Loucy (cell line): ENCODE data around the gene RNF166.

Experiments used
- H2AFZ ChIP-seq: fragments of 200-600 bp; sonication (generic); 2 replicates; pipeline ENCODE4 v1.6.0; 2016; ENCODE audit warnings: antibody characterized with exemption, mild to moderate bottlenecking, low read length, moderate library complexity
- H3F3A ChIP-seq: fragments of 200-600 bp; 2 replicates; pipeline ENCODE4 v1.6.0; 2016; ENCODE audit warnings: antibody characterized with exemption, low read depth, mild to moderate bottlenecking
- H3K27me3 ChIP-seq: fragments of 200-600 bp; sonication (generic); 2 replicates; pipeline ENCODE4 v1.6.1; 2014; ENCODE audit warnings: low read length, mild to moderate bottlenecking; ENCODE audit not compliant: insufficient read depth, poor library complexity, severe bottlenecking
- H3K36me3 ChIP-seq: fragments of 200-600 bp; sonication (generic); 2 replicates; pipeline ENCODE4 v1.6.1; 2016; ENCODE audit warnings: low read length; ENCODE audit not compliant: insufficient read depth
- H3K4me1 ChIP-seq: fragments of 200-600 bp; sonication (generic); 2 replicates; pipeline ENCODE4 v1.5.1; 2014; ENCODE audit warnings: low read length, mild to moderate bottlenecking; ENCODE audit not compliant: insufficient read depth, poor library complexity, severe bottlenecking
- H3K4me2 ChIP-seq: fragments of 200-600 bp; sonication (generic); 2 replicates; pipeline ENCODE4 v1.6.0; 2014; ENCODE audit warnings: antibody characterized with exemption, low read length, low read depth, mild to moderate bottlenecking; ENCODE audit not compliant: poor library complexity, severe bottlenecking
- H3K4me3 ChIP-seq: fragments of 200-600 bp; sonication (generic); 2 replicates; pipeline ENCODE4 v1.5.1; 2014; ENCODE audit warnings: low read length, mild to moderate bottlenecking, mixed read lengths; ENCODE audit not compliant: poor library complexity, severe bottlenecking
- H3K79me2 ChIP-seq: fragments of 200-600 bp; sonication (generic); 2 replicates; pipeline ENCODE4 v1.6.1; 2014; ENCODE audit warnings: low read length; ENCODE audit not compliant: insufficient read depth
- H3K9ac ChIP-seq: fragments of 200-600 bp; sonication (generic); 2 replicates; pipeline ENCODE4 v1.6.0; 2014; ENCODE audit warnings: mild to moderate bottlenecking, low read depth, low read length, moderate library complexity; ENCODE audit not compliant: poor library complexity, severe bottlenecking
- H3K9me2 ChIP-seq: fragments of 200-600 bp; sonication (generic); replicated peaks from 2 replicates; pipeline ENCODE4 v1.6.1; 2016; ENCODE audit warnings: low read depth, low read length, mixed read lengths
- H3K9me3 ChIP-seq: fragments of 200-600 bp; sonication (generic); 2 replicates; pipeline ENCODE4 v1.6.1; 2014; ENCODE audit warnings: mild to moderate bottlenecking, antibody characterized with exemption, low read length, low read depth; ENCODE audit not compliant: insufficient read depth
- H4K20me1 ChIP-seq: fragments of 200-600 bp; sonication (generic); 2 replicates; pipeline ENCODE4 v1.6.0; 2014; ENCODE audit warnings: antibody characterized with exemption, low read length, mild to moderate bottlenecking; ENCODE audit not compliant: insufficient read depth, poor library complexity, severe bottlenecking
- CTCF ChIP-seq: fragments of 200-600 bp; sonication (generic); conservative IDR thresholded peaks from 2 replicates; pipeline ENCODE4 v1.5.1; 2014; ENCODE audit warnings: mild to moderate bottlenecking, antibody characterized with exemption, low read length
- EZH2phosphoT487 ChIP-seq: fragments of 200-600 bp; IDR thresholded peaks from 2 replicates; pipeline ENCODE4 v1.6.1; 2018; ENCODE audit warnings: antibody characterized with exemption, mild to moderate bottlenecking, moderate library complexity, borderline replicate concordance

Gene RNF166

DNA sequence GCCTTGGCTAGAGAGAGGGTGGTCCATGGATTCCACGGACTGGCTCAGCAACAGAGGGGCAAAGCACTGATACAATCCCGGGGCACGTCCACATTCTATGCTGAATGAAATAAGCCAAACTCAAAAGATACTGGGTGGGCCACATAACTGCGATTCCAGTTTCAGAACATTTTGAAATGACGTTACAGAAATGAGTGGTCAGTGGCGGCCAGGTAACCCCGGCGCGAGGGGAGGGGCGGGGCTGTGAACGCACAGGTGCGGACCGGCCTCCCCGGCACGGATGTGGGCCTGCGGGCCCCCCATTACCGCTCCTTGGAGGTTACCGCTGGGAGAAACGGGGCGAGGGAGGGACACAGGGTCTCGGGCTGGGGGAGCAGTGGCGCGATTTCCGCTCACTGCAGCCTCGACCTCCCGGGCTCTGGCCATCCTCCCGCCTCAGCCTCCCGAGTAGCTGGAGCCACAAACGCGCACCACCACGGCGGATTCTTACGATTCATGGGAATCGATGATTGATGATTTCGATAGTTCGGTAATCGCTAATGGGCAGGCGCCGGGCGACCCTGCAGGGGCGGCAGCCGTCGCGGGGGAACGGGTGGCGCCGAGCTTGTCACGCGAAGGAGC lies 43.9 kb downstream of the RNF166 start:
- Histone ChIP-seq H3K4me2 (peak overlapping the region; percentile 75), H2AFZ (peak overlapping the region; percentile 70; the same call in 1 of the 2 replicates), H3K9me2 (no peaks in the 10 kb centered on the region), H3K79me2 (peaks cover 34% of the 10 kb centered on the region; the same call in 1 of the 2 replicates), H3K9me3 (no peaks in the 10 kb centered on the region), H3K4me3 (peak overlapping the region; percentile 84), H3K9ac (peak overlapping the region; percentile 90), H3F3A (no peaks in the 10 kb centered on the region), H3K4me1 (no peaks in the 10 kb centered on the region), H3K36me3 (no peaks in the 10 kb centered on the region), H3K27me3 (no peaks in the 10 kb centered on the region), H4K20me1 (no peaks in the 10 kb centered on the region)
- TF ChIP-seq CTCF (no peak), EZH2phosphoT487 (no peak)

DNA sequence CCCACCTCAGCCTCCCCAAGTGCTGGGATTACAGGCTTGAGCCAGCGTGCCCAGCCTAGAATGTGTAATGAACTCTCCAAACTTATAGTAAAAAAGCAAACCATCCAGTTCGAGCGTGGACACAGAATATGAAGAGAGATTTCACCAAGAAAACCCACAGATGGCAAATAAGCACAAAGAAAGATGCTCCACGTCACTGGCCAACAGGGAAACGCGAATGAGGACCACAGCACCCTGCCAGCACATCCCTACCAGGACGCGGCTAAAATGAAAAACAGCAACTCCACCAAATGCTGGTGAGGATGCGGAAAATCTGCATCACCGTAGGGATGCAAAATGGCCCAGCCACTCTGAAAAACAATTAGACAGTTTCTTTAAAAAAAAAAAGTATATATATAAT lies 44.7 kb downstream of the RNF166 start:
- no peaks in the 10 kb centered on the region for H4K20me1 ChIP-seq
- peaks cover 34% of the 10 kb centered on the region; the same call in 1 of the 2 replicates for H3K79me2 ChIP-seq
- H3K9ac ChIP-seq, result no peak overlapping the region
- no peaks in the 10 kb centered on the region for H3K9me2 ChIP-seq
- no peaks in the 10 kb centered on the region for H3K36me3 ChIP-seq
- peak overlapping the region; percentile 75 for H3K4me2 ChIP-seq
- H3K4me3 ChIP-seq, result peak overlapping the region; percentile 48
- no peaks in the 10 kb centered on the region for H3F3A ChIP-seq
- H3K27me3 ChIP-seq, result no peaks in the 10 kb centered on the region
- TF ChIP-seq CTCF (no peak), EZH2phosphoT487 (no peak)
- H3K9me3 ChIP-seq, result no peaks in the 10 kb centered on the region
- no peaks in the 10 kb centered on the region for H3K4me1 ChIP-seq
- H2AFZ ChIP-seq, result no peak overlapping the region

GRCh38 chr16:88659160-88659559 lies 47.0 kb downstream of the RNF166 start:
- Histone ChIP-seq H4K20me1 (no peaks in the 10 kb centered on the region), H3K4me2 (no peak overlapping the region), H3K9me2 (no peaks in the 10 kb centered on the region), H3K9ac (no peak overlapping the region), H3K4me1 (no peaks in the 10 kb centered on the region), H3F3A (no peaks in the 10 kb centered on the region), H3K79me2 (peaks cover 34% of the 10 kb centered on the region; the same call in 1 of the 2 replicates), H3K4me3 (no peak overlapping the region), H3K9me3 (no peaks in the 10 kb centered on the region), H3K36me3 (no peaks in the 10 kb centered on the region; the same call in 1 of the 2 replicates), H2AFZ (no peak overlapping the region), H3K27me3 (no peaks in the 10 kb centered on the region)
- no peak for TF ChIP-seq EZH2phosphoT487
- TF ChIP-seq CTCF, result no peak
